ENCODE data around the gene RUNX3. TPM values are rescaled to one million over a fixed set of nuclear protein-coding genes. Genes with fewer than 3 reads are reported as not detected.

The RUNX3 gene
- polyA plus RNA-seq, 1 of the 3 experiments (the other 2 are of a cell fraction), result not detected

GRCh38 chr1:24963099-24963872 lies 33.2 kb upstream of the RUNX3 start:
- Histone ChIP-seq H3K9ac (no peak overlapping the region), H3K9me3 (no peaks in the 10 kb centered on the region), H3K79me2 (ENCODE audit: insufficient read depth) (no peaks in the 10 kb centered on the region), H3K27ac (ENCODE audit: low read depth in 2 of 2, low read length in 1 of 2) (no peak overlapping the region), H4K20me1 (ENCODE audit: insufficient read depth) (no peaks in the 10 kb centered on the region), H3K4me3 (ENCODE audit: low read depth in 2 of 2, low read length in 1 of 2) (no peak overlapping the region), H3K36me3 (replicated peaks in 1 of 2; ENCODE audit: control insufficient read depth in 1 of 2, insufficient read depth in 2 of 2, low read length in 1 of 2) (no peaks in the 10 kb centered on the region), H2AFZ (ENCODE audit: low read depth) (no peak overlapping the region), H3K9me2 (no peaks in the 10 kb centered on the region), H3K4me1 (ENCODE audit: control insufficient read depth in 1 of 2, insufficient read depth in 2 of 2, low read depth in 1 of 2, low read length in 1 of 2) (no peaks in the 10 kb centered on the region), H3F3A (replicated peaks; ENCODE audit: insufficient read depth) (no peaks in the 10 kb centered on the region), H3K27me3 (ENCODE audit: insufficient read depth) (no peaks in the 10 kb centered on the region), H3K4me2 (no peak overlapping the region)
- CTCF ChIA-PET, result interaction anchor here (0.7 to 1.8 kb wide), 2 partner anchors 30 to 75 kb away, joined by 3 read pairs; no protein-coding TSS in a partner anchor
- TF ChIP-seq RAD21 (IDR thresholded peaks at IDR 0.05; ENCODE audit: low read length) (no peak), CTCF (IDR thresholded peaks at IDR 0.05) (no peak), USF1 (IDR thresholded peaks at IDR 0.05; ENCODE audit: borderline replicate concordance, low read depth) (no peak), FOXJ3 (CRISPR knock-in tag; IDR thresholded peaks at IDR 0.05) (no peak), NRF1 (IDR thresholded peaks at IDR 0.05; ENCODE audit: low read depth, low read length) (no peak), CHD2 (IDR thresholded peaks at IDR 0.05; ENCODE audit: low read length, partially characterized antibody) (no peak), NFIC (IDR thresholded peaks at IDR 0.05; ENCODE audit: borderline replicate concordance) (no peak), FOSL2 (IDR thresholded peaks at IDR 0.05; ENCODE audit: borderline replicate concordance, low read depth) (no peak), JUND (IDR thresholded peaks at IDR 0.05) (no peak), REST (IDR thresholded peaks at IDR 0.05; ENCODE audit: low read depth, low read length) (no peak), EP300 (IDR thresholded peaks at IDR 0.05; ENCODE audit: borderline replicate concordance in 1 of 2, low read depth in 1 of 2, low read length in 1 of 2) (no peak), ZBTB33 (IDR thresholded peaks at IDR 0.05; ENCODE audit: borderline replicate concordance, low read depth) (no peak), GATA2 (CRISPR knock-in tag; IDR thresholded peaks at IDR 0.05) (no peak), PBX3 (IDR thresholded peaks at IDR 0.05) (no peak), RCOR1 (IDR thresholded peaks at IDR 0.05; ENCODE audit: low read length) (no peak)
- no peak for DNase-seq
- POLR2A ChIA-PET, result no interaction called here
- 70% methylated on average over 3 of the region's 9 CpGs for WGBS (ENCODE audit: low lambda C conversion rate)
